H9 (cell line): ENCODE measurements around the gene PLEKHM3. TPM values are rescaled to one million over a fixed set of nuclear protein-coding genes. Genes with fewer than 3 reads are reported as not detected.

ENCODE experiments used
- DNase-seq: peaks from one replicate; pipeline ENCODE4 v3.0.0-alpha.2; 2017
- H2AFZ ChIP-seq: one replicate; pipeline ENCODE4 v1.6.1; 2013; ENCODE audit warnings: mild to moderate bottlenecking, low read length, control low read depth, moderate library complexity
- H2AK5ac ChIP-seq: 2 replicates; pipeline ENCODE4 v1.6.1; 2013; ENCODE audit warnings: low read length, control low read depth, mixed read lengths; ENCODE audit not compliant: insufficient read length
- H2BK120ac ChIP-seq: one replicate; pipeline ENCODE4 v1.6.1; 2013; ENCODE audit warnings: low read depth, mild to moderate bottlenecking, low read length, control low read depth, inconsistent platforms; ENCODE audit not compliant: poor library complexity, severe bottlenecking
- H2BK12ac ChIP-seq: 2 replicates; pipeline ENCODE4 v1.6.1; 2013; ENCODE audit warnings: low read length, control low read depth, mixed read lengths, low read depth; ENCODE audit not compliant: insufficient read length
- H2BK15ac ChIP-seq: 2 replicates; pipeline ENCODE4 v1.6.1; 2013; ENCODE audit warnings: low read depth, low read length, control low read depth
- H2BK20ac ChIP-seq: one replicate; pipeline ENCODE4 v1.6.1; 2013; ENCODE audit warnings: low read depth, mild to moderate bottlenecking, low read length, control low read depth, inconsistent platforms; ENCODE audit not compliant: poor library complexity, severe bottlenecking
- H2BK5ac ChIP-seq: 2 replicates; pipeline ENCODE4 v1.6.1; 2013; ENCODE audit warnings: low read length, control low read depth, mixed read lengths; ENCODE audit not compliant: insufficient read length
- H3K14ac ChIP-seq: 2 replicates; pipeline ENCODE4 v1.6.1; 2013; ENCODE audit warnings: low read length, control low read depth; ENCODE audit not compliant: insufficient read depth
- H3K18ac ChIP-seq: 2 replicates; pipeline ENCODE4 v1.6.1; 2013; ENCODE audit warnings: low read depth, mild to moderate bottlenecking, mixed read lengths, low read length, control low read depth; ENCODE audit not compliant: insufficient read length
- H3K23ac ChIP-seq: 2 replicates; pipeline ENCODE4 v1.6.1; 2013; ENCODE audit warnings: low read length, control low read depth, mixed read lengths, low read depth; ENCODE audit not compliant: insufficient read length
- H3K23me2 ChIP-seq: 2 replicates; pipeline ENCODE4 v1.6.1; 2013; ENCODE audit warnings: low read depth, mild to moderate bottlenecking, mixed read lengths, low read length, control low read depth; ENCODE audit not compliant: insufficient read length, poor library complexity, severe bottlenecking
- H3K27ac ChIP-seq: 2 replicates; pipeline ENCODE4 v1.5.1; 2013; ENCODE audit warnings: low read length, control low read depth, mixed read lengths, low read depth; ENCODE audit not compliant: insufficient read length
- H3K27me3 ChIP-seq: 2 replicates; pipeline ENCODE4 v1.6.1; 2013; ENCODE audit warnings: low read length, control low read depth, inconsistent platforms; ENCODE audit not compliant: insufficient read depth
- H3K4ac ChIP-seq: 2 replicates; pipeline ENCODE4 v1.6.1; 2013; ENCODE audit warnings: low read depth, mild to moderate bottlenecking, control low read depth, inconsistent platforms, low read length, moderate library complexity
- H3K4me1 ChIP-seq: 2 replicates; pipeline ENCODE4 v1.6.1; 2013; ENCODE audit warnings: low read length, control low read depth, inconsistent platforms; ENCODE audit not compliant: insufficient read depth
- H3K4me2 ChIP-seq: 2 replicates; pipeline ENCODE4 v1.6.1; 2013; ENCODE audit warnings: low read length, control low read depth, mixed read lengths; ENCODE audit not compliant: insufficient read length, insufficient read depth
- H3K56ac ChIP-seq: 2 replicates; pipeline ENCODE4 v1.6.1; 2013; ENCODE audit warnings: low read depth, mild to moderate bottlenecking, mixed read lengths, low read length, control low read depth; ENCODE audit not compliant: insufficient read length
- H3K79me1 ChIP-seq: 2 replicates; pipeline ENCODE4 v1.6.1; 2013; ENCODE audit warnings: low read depth, mild to moderate bottlenecking, moderate library complexity, low read length, control low read depth, inconsistent platforms; ENCODE audit not compliant: insufficient read depth, poor library complexity, severe bottlenecking
- H3K79me2 ChIP-seq: 2 replicates; pipeline ENCODE4 v1.6.1; 2013; ENCODE audit warnings: low read length, control low read depth, inconsistent platforms; ENCODE audit not compliant: insufficient read depth
- H3K9ac ChIP-seq: 2 replicates; pipeline ENCODE4 v1.6.1; 2013; ENCODE audit warnings: low read length, control low read depth, mixed read lengths; ENCODE audit not compliant: insufficient read length; ENCODE audit errors: extremely low read depth
- H3K9me3 ChIP-seq: one replicate; pipeline ENCODE4 v1.6.1; 2013; ENCODE audit warnings: low read depth, low read length, inconsistent platforms; ENCODE audit not compliant: control insufficient read depth
- H3T11ph ChIP-seq: one replicate; pipeline ENCODE4 v1.6.1; 2013; ENCODE audit warnings: mild to moderate bottlenecking, low read length, control low read depth, inconsistent platforms
- H4K20me1 ChIP-seq: one replicate; pipeline ENCODE4 v1.6.1; 2013; ENCODE audit not compliant: control insufficient read depth, insufficient read length, insufficient read depth
- H4K5ac ChIP-seq: 2 replicates; pipeline ENCODE4 v1.6.1; 2013; ENCODE audit warnings: low read depth, mild to moderate bottlenecking, mixed read lengths, low read length, control low read depth; ENCODE audit not compliant: insufficient read length
- H4K8ac ChIP-seq: replicated peaks from 2 replicates; pipeline ENCODE4 v1.6.1; 2013; ENCODE audit warnings: low read length, control low read depth, mixed read lengths, low read depth; ENCODE audit not compliant: insufficient read length
- H4K91ac ChIP-seq: 2 replicates; pipeline ENCODE4 v1.6.1; 2013; ENCODE audit warnings: low read depth, mild to moderate bottlenecking, moderate library complexity, mixed read lengths, low read length, control low read depth; ENCODE audit not compliant: insufficient read length
- H3K27ac Mint-ChIP-seq, 3 experiments: 2 replicates in 2 of 3; 3 replicates in 1 of 3; pipeline ENCODE4 v1.8.0; 2020 to 2021; ENCODE audit warnings: mixed read lengths in 3 of 3, mild to moderate bottlenecking in 1 of 3, moderate library complexity in 1 of 3
- H3K27me3 Mint-ChIP-seq: 2 replicates; pipeline ENCODE4 v1.8.0; 2021; ENCODE audit warnings: low read depth, mild to moderate bottlenecking, moderate library complexity, mixed read lengths
- H3K36me3 Mint-ChIP-seq, 3 experiments: 2 replicates in 2 of 3; 3 replicates in 1 of 3; pipeline ENCODE4 v1.8.0; 2020 to 2021; ENCODE audit warnings: low read depth in 3 of 3, mixed read lengths in 3 of 3; ENCODE audit not compliant: insufficient read depth in 1 of 3
- H3K4me1 Mint-ChIP-seq, 2 experiments: 2 replicates each; pipeline ENCODE4 v1.8.0; 2020; ENCODE audit warnings: mixed read lengths in 2 of 2
- H3K4me3 Mint-ChIP-seq, 2 experiments: 2 replicates in 1 of 2; 3 replicates in 1 of 2; pipeline ENCODE4 v1.8.0; 2020 to 2021; ENCODE audit warnings: mild to moderate bottlenecking in 2 of 2, mixed read lengths in 2 of 2, moderate library complexity in 1 of 2
- H3K9me3 Mint-ChIP-seq, 2 experiments: 2 replicates in 1 of 2; 3 replicates in 1 of 2; pipeline ENCODE4 v1.8.0; 2020; ENCODE audit warnings: mild to moderate bottlenecking in 2 of 2, mixed read lengths in 2 of 2, moderate library complexity in 1 of 2
- CTCF ChIP-seq: fragments of 200-600 bp; sonication (generic); conservative IDR thresholded peaks from 3 replicates; pipeline ENCODE4 v1.8.0; 2021; ENCODE audit warnings: antibody characterized with exemption, mild to moderate bottlenecking
- WGBS: extraction: QIAGEN DNeasy Blood & Tissue Kit; methylation state at CpG from one replicate; pipeline ENCODE4 v1.1.7; 2013; ENCODE audit warnings: missing lambda C conversion rate, low lambda C conversion rate, mixed read lengths; ENCODE audit not compliant: insufficient read length; ENCODE audit errors: extremely low coverage; 5-methylcytosine and 5-hydroxymethylcytosine counted together
- total RNA-seq: library from RNA; stranded (reverse); gene quantifications from 2 replicates; pipeline ENCODE4 v1.2.1, GENCODE V29; 2021

PLEKHM3 gene
- total RNA-seq, 1 experiment from 2014 or later = 7.5 TPM

GRCh38 chr2:207873794-207874193 is 151.5 kb downstream of the PLEKHM3 start:
- Histone ChIP-seq H3K9ac (no peak overlapping the region), H2BK120ac (no peak overlapping the region), H2BK20ac (no peak overlapping the region), H3K23ac (no peak overlapping the region), H4K20me1 (no peaks in the 10 kb centered on the region), H3K23me2 (no peaks in the 10 kb centered on the region), H3K27me3 (no peaks in the 10 kb centered on the region), H3K79me1 (no peaks in the 10 kb centered on the region), H2AK5ac (no peak overlapping the region), H3T11ph (no peak overlapping the region), H2BK12ac (no peak overlapping the region), H4K8ac (no peak overlapping the region), H3K9me3 (no peaks in the 10 kb centered on the region), H2AFZ (no peak overlapping the region), H3K18ac (no peak overlapping the region), H3K4me1 (peaks cover 2% of the 10 kb centered on the region; the same call in 1 of the 2 replicates), H3K4me2 (no peak overlapping the region), H4K5ac (no peak overlapping the region), H2BK15ac (no peak overlapping the region), H3K56ac (no peak overlapping the region), H4K91ac (no peak overlapping the region), H3K14ac (no peak overlapping the region), H3K27ac (no peak overlapping the region), H3K79me2 (no peaks in the 10 kb centered on the region), H2BK5ac (no peak overlapping the region), H3K4ac (no peak overlapping the region)
- Mint-ChIP-seq H3K36me3 (no peaks in the 10 kb centered on the region), H3K27ac (no peak overlapping the region), H3K4me1 (peaks cover 38 to 39% of the 10 kb centered on the region in 2 experiments), H3K4me3 (no peak overlapping the region), H3K9me3 (no peaks in the 10 kb centered on the region), H3K27me3 (no peaks in the 10 kb centered on the region)
- DNase-seq = no peak
- no CpG with 5 or more reads among the region's 1 CpG for WGBS
- TF ChIP-seq CTCF = no peak
